Caco-2 (cell line): ENCODE measurements around the gene NACA2. TPM values are rescaled to one million over a fixed set of nuclear protein-coding genes. Genes with fewer than 3 reads are reported as not detected.

Experiments
- BruUV-seq: library from RNA; stranded (reverse); fragments of 400-500 nt; replicated peaks from 2 replicates; lab custom pipeline; 2021; lab: Mats Ljungman, UMichigan
- CTCF ChIA-PET: fragments of 300-600 bp; sonication (Branson Sonifier 250); formaldehyde crosslinking; loops from one replicate; lab custom pipeline; 2022; ENCODE audit warnings: antibody characterized with exemption; lab: Charles Lee
- POLR2A ChIA-PET: fragments of 300-600 bp; sonication (Branson Sonifier 250); formaldehyde crosslinking; loops from one replicate; lab custom pipeline; 2022; ENCODE audit warnings: antibody characterized with exemption; lab: Charles Lee
- DNase-seq, 2 experiments: peaks; one replicate each; pipeline versions ENCODE4 v3.0.0 to v3.0.0-alpha.2; 2020 to 2022
- H3K27me3 ChIP-seq: replicated peaks from 2 replicates; pipeline ENCODE4 v1.6.0; 2011; ENCODE audit warnings: low read length; ENCODE audit not compliant: control insufficient read depth, insufficient read depth
- H3K36me3 ChIP-seq: 2 replicates; pipeline ENCODE4 v1.5.1; 2011; ENCODE audit warnings: low read length; ENCODE audit not compliant: control insufficient read depth, insufficient read depth
- H3K4me1 ChIP-seq: fragments of 250-450 bp; sonication (Bioruptor Pico); 2 replicates; pipeline ENCODE4 v1.5.1; 2020; ENCODE audit warnings: mild to moderate bottlenecking
- H3K4me3 ChIP-seq: 2 replicates; pipeline ENCODE4 v1.5.1; 2011; ENCODE audit warnings: low read depth, mild to moderate bottlenecking, control low read depth, low read length
- H3K9me3 ChIP-seq: fragments of 250-450 bp; sonication (Bioruptor Pico); 2 replicates; pipeline ENCODE4 v1.5.1; 2020; ENCODE audit warnings: mild to moderate bottlenecking, moderate library complexity
- H3K27ac Mint-ChIP-seq: one replicate; pipeline ENCODE4 v1.8.0; 2022; ENCODE audit warnings: mixed read lengths; ENCODE audit not compliant: unreplicated experiment
- H3K27me3 Mint-ChIP-seq: one replicate; pipeline ENCODE4 v1.8.0; 2022; ENCODE audit warnings: mixed read lengths; ENCODE audit not compliant: insufficient read depth, unreplicated experiment
- H3K36me3 Mint-ChIP-seq: one replicate; pipeline ENCODE4 v1.8.0; 2022; ENCODE audit warnings: mild to moderate bottlenecking, mixed read lengths; ENCODE audit not compliant: insufficient read depth, unreplicated experiment
- H3K4me1 Mint-ChIP-seq: one replicate; pipeline ENCODE4 v1.8.0; 2022; ENCODE audit warnings: low read depth, mixed read lengths; ENCODE audit not compliant: unreplicated experiment
- H3K4me3 Mint-ChIP-seq: one replicate; pipeline ENCODE4 v1.8.0; 2022; ENCODE audit warnings: mild to moderate bottlenecking, moderate library complexity, mixed read lengths; ENCODE audit not compliant: unreplicated experiment
- H3K9me3 Mint-ChIP-seq: one replicate; pipeline ENCODE4 v1.8.0; 2022; ENCODE audit warnings: mixed read lengths; ENCODE audit not compliant: unreplicated experiment
- CTCF ChIP-seq, 2 experiments: fragments of 200-600 bp in 1 of 2; IDR thresholded peaks; 1 replicate in 1 of 2; 2 replicates in 1 of 2; pipeline versions ENCODE4 v1.5.1 to v1.8.0; 2011 to 2022; ENCODE audit warnings: antibody characterized with exemption in 1 of 2, control low read depth in 1 of 2, inconsistent platforms in 1 of 2, low read depth in 1 of 2, low read length in 1 of 2, mild to moderate bottlenecking in 1 of 2, moderate library complexity in 1 of 2; ENCODE audit not compliant: insufficient read depth in 1 of 2, severe bottlenecking in 1 of 2, unreplicated experiment in 1 of 2
- intact Hi-C: fragments of 100-400 bp; cut with micrococcal nuclease; formaldehyde crosslinking; loops from one replicate; pipeline ENCODE4 v1.10.0; 2022; ENCODE audit not compliant: unreplicated experiment
- total RNA-seq: library from RNA; stranded (reverse); gene quantifications from 2 replicates; pipeline ENCODE4 v1.2.3, GENCODE V29; 2022

The NACA2 gene
- total RNA-seq, 1 experiment from 2014 or later = not detected

- Histone ChIP-seq H3K27me3 (no peaks in the 10 kb centered on the region), H3K4me3 (no peak overlapping the region), H3K36me3 (no peaks in the 10 kb centered on the region), H3K9me3 (peaks cover 16% of the 10 kb centered on the region), H3K4me1 (no peaks in the 10 kb centered on the region)
- intact Hi-C loops = no loop called here
- POLR2A ChIA-PET = interaction anchor here (0.6 kb wide), 1 partner anchor 883 kb away, joined by 3 read pairs; no protein-coding TSS in a partner anchor
- BruUV-seq = no TSS peak
- no peak for DNase-seq
- CTCF ChIA-PET = interaction anchor here (0.6 to 0.7 kb wide), 2 partner anchors 174 to 463 kb away, joined by 4 to 5 read pairs; no protein-coding TSS in a partner anchor
- TF ChIP-seq CTCF (IDR thresholded peaks at IDR 0.05; ENCODE audit: insufficient read depth in 1 of 2, low read depth in 1 of 2, low read length in 1 of 2, severe bottlenecking in 1 of 2, unreplicated experiment in 1 of 2) = no peak
- Mint-ChIP-seq H3K9me3 (peaks cover 36% of the 10 kb centered on the region), H3K4me1 (peaks cover 6% of the 10 kb centered on the region), H3K27me3 (peaks cover 2% of the 10 kb centered on the region), H3K27ac (no peak overlapping the region), H3K4me3 (no peak overlapping the region), H3K36me3 (no peaks in the 10 kb centered on the region)
Observed at GRCh38 chr17:61618950-61619349, 27.9 kb upstream of the NACA2 start.

- Histone ChIP-seq H3K9me3 (peaks cover 13% of the 10 kb centered on the region), H3K36me3 (no peaks in the 10 kb centered on the region), H3K27me3 (no peaks in the 10 kb centered on the region), H3K4me3 (no peak overlapping the region), H3K4me1 (no peaks in the 10 kb centered on the region)
- Mint-ChIP-seq H3K4me1 (peaks cover 6% of the 10 kb centered on the region), H3K27ac (no peak overlapping the region), H3K36me3 (no peaks in the 10 kb centered on the region), H3K9me3 (peaks cover 36% of the 10 kb centered on the region), H3K4me3 (no peak overlapping the region), H3K27me3 (peaks cover under 1% of the 10 kb centered on the region)
- ChIA-PET POLR2A (no interaction called here), CTCF (no interaction called here)
- intact Hi-C loops = no loop called here
- BruUV-seq = no TSS peak
- DNase-seq = no peak
- no peak for TF ChIP-seq CTCF (IDR thresholded peaks at IDR 0.05; ENCODE audit: insufficient read depth in 1 of 2, low read depth in 1 of 2, low read length in 1 of 2, severe bottlenecking in 1 of 2, unreplicated experiment in 1 of 2)
Observed at GRCh38 chr17:61617330-61617729, 26.3 kb upstream of the NACA2 start.

DNA sequence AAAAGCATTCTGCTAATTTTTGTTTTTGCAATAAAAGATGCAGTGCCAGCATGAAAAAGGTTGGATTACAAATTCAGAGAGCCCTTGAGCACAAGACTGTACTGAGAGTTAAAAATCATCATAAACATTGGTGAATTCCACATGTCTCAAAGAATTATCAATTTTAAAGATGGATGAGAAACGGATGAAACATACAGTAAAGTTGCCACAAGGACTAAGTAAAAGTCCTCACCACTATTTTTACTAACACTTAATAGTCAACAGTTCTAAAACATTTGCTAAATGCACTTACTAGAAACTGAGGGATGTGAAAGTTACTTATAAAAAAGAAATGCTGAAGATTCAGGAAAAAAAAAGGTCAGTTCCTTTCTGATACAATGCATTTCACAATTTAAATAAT is 25.8 kb upstream of the NACA2 start:
- no peak overlapping the region for H3K4me3 ChIP-seq
- CTCF ChIA-PET = no interaction called here
- POLR2A ChIA-PET = no interaction called here

More for the DNA sequence above, 25.8 kb upstream of the NACA2 start:
- H3K27me3 Mint-ChIP-seq = no peaks in the 10 kb centered on the region
- TF ChIP-seq CTCF (IDR thresholded peaks at IDR 0.05; ENCODE audit: insufficient read depth in 1 of 2, low read depth in 1 of 2, low read length in 1 of 2, severe bottlenecking in 1 of 2, unreplicated experiment in 1 of 2) = no peak
- H3K36me3 Mint-ChIP-seq = no peaks in the 10 kb centered on the region
- no TSS peak for BruUV-seq
- Histone ChIP-seq H3K9me3 (peaks cover 13% of the 10 kb centered on the region), H3K36me3 (no peaks in the 10 kb centered on the region), H3K4me1 (no peaks in the 10 kb centered on the region), H3K27me3 (no peaks in the 10 kb centered on the region)
- DNase-seq = no peak
- H3K9me3 Mint-ChIP-seq = peaks cover 36% of the 10 kb centered on the region
- peaks cover 6% of the 10 kb centered on the region for H3K4me1 Mint-ChIP-seq
- no peak overlapping the region for H3K4me3 Mint-ChIP-seq
- no peak overlapping the region for H3K27ac Mint-ChIP-seq
- intact Hi-C loops = no loop called here
